Fibroblast of skin of back (primary cell): Measurements from ENCODE around the gene COTL1.
A peak's percentile ranks its signal among the peaks of the same experiment; 100 is the strongest.

ENCODE experiments used
- DNase-seq: peaks from one replicate; pipeline ENCODE4 v3.0.0-alpha.2; 2013

The COTL1 gene

DNA sequence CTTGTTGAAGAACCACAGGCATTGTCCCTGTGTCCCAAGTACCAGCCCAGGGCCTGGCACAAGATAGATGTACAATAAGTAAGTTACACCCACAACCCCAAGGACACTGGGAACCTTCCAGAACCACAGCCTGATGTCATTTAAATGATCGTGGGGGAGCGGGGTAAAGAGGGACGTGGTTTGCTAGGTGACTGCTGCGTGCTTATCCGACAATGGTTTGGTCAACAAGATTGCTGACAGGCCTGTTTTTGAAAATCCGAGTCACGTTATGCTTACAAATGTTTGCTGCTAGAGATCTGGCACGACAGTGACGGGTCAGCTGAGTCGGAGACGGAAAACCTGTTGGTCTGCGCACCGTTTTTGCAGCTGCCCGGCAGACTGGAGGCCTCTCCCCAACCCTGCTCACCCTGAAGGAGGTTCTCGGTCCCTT, 22.8 kb downstream of the COTL1 start:
- DNase-seq = no peak

DNA sequence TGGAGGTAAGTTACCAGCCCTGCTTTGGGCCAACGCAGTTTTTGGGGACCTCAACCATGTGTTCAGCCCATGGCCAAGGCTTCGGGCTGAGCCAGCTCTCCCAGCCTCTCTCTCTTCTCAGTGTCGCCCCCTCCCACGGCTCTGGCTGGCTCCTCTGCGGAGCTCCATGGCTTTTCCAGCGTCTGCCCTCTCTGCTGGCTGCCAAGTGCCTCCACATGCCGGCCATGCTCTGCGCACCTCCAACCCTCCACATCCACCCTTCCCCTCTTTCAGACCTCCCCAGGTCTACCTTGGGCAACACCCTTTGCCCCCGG, 23.2 kb downstream of the COTL1 start:
- no peak for DNase-seq

DNA sequence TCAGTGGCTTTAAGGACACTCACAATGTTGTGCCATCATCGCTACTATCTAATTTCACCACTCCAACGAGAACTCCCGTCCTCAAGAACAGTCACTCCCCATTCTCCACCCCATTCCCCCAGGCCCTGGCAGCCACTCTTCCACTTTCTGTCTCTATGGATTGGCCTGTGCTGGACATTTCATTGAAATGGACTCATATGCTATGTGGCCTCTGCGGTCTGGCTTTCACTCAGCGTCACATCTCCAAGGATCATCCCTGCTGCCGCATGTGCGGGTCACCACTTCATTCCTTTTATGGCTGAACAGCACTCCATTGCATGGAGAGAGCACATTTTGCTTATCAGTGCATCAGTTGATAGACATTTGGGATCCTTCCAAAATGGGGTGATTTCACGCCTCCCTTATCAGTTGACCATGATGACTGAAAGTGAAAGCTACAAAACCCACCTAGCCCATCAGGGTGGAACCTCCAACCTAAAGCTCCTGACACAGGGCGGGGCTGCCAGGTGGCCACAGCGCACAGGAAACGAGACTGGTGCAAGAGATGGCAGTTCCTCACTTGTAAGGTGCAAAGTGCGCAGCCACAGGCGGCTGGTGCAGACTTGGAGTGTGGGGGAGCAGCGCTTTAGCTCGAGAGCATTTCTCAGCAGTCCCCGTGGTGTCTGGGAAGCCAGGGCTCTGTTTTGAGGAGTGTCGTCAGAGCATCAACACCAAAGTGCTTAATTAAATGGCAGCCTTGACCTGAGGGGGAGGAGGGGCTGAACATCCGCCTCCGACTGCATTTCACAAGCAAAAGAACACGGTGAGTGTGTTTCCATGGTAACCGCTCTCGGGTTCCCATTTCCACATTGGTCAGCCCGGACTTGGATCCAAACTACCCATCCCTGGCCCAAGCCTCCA, 23.8 kb downstream of the COTL1 start:
- DNase-seq = no peak

DNA sequence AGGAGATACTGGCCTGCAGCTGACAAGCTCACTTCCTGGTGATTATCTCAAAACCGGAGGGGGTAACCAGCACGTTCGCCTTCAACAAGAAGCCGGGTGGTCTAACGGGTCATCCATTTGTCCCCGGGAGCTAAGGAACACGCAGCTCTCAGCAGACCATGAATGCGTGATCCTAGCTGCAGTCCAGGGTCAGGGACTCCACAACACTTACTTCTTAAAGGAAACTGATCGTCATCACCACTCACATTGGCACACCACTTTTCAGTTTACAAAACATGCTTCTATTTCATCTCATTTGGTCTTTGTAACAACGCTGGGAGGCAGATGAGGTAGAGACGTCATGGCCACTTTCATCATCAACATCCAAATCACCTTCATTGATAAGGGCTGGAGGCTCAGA, 25.2 kb downstream of the COTL1 start:
- no peak for DNase-seq

DNA sequence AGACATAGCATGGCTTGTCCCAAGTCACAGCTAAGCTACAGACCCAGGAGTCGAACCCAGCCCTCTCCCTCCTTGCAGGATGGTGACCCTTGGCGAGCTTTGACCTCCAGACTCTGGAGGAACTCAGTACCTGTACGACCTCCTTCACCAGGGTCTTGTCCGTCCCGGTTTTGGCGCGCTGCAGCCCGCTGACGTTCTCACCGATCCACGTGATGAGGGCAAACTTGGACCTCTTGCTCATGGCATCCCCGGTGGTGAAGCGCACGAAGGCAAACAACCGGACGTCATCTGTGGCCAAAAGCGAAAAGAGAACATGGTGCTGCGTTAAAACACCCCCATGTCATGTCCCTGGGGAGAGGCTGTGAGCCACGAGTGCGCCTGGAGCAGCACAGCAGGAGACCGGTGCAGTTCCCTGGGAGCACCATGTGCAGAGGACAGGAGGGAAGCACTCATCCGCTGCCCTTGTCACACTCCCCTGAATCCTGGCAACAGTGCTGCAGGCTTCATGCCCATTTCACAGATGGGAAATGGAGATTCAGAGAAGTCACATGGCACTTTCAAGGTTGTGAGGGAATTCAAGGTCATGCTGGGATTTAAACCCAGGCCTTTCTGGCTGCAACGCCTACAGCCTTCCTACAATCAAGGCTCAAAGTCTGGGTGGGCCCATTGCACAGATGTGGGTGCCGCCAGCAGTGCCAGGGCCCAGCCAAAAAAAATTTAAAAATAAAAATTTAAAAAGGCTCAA, 27.7 kb downstream of the COTL1 start:
- no peak for DNase-seq

DNA sequence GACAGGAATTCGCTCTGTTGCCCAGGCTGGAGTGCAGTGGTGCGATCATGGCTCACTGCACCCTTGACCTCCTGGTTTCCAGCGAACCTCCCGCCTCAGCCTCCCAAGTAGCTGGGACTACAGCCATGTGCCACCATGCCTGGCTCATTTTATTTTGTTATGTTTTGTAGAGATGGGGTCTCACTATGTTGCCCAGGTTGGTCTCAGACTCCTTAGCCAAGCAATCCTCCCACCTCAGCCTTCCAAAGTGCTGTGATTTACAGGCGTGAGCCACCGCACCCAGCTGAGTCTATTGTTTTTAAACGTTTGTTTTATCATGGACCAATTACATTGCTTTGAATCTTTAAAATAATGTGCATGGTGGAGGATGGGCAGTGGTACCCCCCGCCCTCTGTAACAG, 28.9 kb downstream of the COTL1 start:
- no peak for DNase-seq

DNA sequence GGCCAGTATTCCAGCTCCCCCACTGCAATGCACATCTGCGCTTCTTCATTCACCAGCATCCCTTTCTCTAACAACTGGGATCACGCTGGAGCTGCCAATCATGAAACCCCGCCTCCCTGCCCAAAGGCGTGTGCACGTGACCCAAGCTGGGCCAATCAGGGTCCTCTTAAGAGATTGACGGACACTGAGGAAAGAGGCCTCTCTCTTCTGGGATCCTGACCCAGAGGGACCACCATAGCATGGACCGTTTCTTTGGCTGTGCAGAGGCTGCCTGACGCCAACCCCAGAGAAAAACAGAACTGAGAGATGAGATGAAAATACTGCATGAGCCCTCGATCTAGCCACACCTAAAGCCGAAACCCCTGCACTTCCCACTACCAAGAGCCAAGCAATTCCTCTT, 32.0 kb downstream of the COTL1 start:
- no peak for DNase-seq

DNA sequence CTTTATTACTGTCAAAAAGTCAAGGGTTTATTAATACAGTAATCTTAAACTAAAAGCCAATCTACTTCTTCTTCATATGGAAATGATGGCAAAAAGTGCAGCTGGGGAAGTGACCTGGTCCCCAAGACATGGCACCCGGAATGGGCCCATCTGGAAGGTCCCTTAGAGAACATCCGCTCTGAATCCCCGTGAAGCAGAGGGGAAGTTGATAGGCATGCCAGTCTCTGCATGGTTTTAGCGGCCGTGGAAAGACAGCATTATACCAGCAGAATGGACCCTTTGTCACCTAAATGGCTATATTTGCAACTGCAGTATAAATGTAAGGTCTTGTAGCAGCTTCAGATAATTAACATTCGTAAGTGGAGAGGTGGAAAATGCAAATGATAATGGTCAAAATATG, 32.4 kb downstream of the COTL1 start:
- no peak for DNase-seq

DNA sequence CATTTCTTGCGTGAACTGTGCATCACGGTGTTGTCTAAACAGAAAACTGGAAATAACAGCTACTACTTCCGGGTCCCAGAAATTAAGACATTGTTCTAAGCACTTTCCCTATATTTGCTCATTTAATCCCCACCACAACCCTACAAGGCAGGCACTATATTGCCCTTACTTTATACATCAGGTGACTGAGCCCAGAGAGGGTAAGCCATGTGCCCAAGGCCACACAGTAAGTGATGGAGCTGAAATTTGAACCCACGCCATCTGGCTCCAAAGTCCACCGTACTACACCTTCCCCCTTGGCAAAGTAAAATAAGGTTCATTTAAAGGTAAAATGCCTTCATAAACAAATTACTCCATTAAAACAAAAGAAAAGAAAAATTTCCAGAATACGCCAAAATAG, 33.2 kb downstream of the COTL1 start:
- no peak for DNase-seq

DNA sequence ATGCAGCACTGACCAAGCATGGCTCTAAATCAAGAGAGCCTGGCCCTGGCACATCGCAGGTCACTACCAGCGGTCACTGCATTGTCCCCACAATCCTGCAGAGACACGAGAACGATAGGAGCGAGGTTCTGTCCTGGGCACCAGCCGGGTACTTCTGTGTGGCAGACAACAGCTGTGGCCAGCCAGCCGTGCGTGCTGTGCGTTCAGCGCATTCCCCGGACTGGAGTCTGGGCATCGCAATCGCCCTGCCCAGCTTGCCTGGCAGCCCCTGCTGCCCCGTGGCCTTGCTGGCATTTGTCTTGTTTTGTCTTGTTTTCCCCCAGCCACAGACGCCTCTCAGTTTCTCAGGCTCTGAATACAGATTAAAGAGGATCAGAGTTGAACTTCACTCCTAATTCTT, 33.9 kb downstream of the COTL1 start:
- DNase-seq = no peak

DNA sequence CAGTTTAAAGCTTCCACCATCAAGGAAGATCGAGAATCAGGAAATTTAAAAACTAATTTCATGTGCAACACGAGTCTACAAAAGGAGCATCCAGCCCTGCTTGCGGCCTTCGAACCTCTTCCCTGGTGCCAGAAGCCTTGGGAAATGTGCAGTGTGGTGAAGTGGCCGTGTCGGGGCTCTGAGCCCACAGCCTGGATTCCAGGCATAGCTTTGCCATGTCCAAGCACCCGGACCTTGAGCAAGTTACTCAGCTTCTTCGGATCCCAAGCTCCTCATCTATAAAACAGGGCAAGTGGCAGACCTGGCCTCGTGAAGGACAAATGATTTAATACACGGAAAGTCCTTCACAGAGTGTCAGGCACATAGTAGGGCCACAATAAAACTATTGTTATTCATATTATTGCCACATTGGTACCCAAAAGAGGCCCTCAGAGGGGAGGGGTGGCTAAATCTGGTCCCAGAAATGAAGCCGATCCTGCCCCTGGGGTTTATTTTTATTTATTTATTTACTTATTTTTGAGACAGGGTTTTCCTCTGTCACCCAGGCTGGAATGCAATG, 34.8 kb downstream of the COTL1 start:
- peak; percentile 84 for DNase-seq

DNA sequence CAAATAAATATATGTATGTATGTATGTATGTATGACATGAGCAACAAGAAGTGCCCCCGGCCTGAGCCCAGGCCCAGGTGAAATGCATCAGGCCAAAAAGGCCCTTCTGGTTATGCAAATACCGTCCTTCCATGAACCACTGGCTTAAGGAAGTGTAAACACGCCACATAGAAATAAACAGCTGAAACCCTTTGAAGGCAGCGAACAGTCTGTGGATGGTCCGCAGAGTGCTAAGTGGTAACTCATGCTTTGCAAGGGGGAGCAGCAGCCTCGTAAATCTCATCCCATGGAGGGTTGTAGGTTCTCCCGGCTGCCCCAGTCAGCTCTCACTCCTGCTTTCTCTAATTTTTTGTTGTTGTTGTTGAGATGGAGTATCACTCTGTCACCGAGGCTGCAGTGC, 36.7 kb downstream of the COTL1 start:
- no peak for DNase-seq

DNA sequence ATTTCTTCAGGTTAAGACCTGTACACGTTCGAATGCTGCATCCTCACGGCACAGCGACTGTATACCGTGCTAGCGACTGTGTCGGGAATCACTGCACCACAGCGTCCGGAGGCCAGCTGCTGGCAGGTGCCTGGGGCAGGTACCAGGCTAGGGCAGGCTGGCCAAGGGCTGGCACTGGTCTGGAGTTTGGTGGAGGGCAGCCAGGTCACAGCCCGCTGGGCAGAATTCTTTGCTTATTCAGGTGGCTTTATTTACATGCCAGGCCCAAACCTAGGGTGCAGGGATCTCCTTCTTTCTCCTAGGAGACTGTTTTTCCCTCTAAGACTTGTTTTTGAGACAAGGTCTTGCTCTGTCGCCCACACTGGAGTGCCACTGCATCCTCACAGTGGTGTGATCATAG, 37.9 kb downstream of the COTL1 start:
- DNase-seq = no peak

DNA sequence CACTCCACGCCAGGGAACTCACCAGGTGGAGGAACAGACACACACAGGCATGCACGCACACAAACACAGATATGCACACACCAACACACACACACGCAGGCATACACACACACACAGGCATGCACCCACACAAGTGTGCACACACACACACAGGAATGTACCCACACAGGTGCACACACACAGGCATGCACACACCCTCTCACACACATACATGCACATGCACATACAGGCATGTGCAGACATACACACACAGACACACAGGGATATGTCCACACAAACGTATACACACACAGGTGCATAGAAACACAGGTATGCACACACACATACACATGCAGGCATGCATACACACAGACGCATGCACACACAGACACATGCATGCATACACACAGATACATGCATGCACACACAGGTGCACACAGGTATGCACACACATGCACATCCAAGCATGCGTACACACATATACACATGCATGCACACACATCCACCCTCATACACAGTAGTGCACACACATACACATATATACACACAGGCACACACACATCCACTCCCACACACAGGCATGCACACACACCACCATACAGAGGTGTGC, 39.2 kb downstream of the COTL1 start:
- DNase-seq = no peak

DNA sequence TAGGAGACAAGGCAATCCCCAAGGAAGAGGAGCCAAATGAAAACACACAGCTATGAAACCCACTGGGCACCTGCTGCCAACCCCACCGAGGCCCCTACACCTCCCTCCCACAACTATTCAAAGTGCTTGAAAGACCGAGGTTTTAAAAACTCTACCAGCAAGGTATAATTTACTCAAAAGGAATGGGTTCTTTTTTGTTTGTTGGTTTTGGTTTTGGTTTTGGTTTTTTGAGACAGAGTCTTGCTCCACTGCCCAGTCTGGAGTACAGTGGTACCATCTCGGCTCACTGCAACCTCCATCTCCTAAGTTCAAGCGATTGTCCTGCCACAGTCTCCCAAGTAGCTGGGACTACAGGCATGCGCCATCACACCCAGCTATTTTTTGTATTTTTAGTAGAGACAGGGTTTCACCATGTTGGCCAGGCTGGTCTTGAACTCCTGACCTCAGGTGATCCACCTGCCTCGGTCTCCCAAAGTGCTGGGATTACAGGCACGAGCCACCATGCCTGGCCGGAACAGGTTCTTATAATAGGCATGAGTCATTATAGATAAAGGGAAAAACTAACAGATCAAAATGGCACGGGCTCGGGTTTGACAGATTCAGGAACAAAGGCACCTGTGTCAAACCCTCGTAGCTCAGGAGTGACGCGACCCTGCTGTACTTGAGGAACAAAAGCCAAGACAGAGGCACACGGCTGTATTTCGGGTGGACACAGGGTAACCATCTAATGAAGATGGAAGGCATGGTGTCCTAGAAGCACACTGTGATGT, 40.7 kb downstream of the COTL1 start:
- no peak for DNase-seq

DNA sequence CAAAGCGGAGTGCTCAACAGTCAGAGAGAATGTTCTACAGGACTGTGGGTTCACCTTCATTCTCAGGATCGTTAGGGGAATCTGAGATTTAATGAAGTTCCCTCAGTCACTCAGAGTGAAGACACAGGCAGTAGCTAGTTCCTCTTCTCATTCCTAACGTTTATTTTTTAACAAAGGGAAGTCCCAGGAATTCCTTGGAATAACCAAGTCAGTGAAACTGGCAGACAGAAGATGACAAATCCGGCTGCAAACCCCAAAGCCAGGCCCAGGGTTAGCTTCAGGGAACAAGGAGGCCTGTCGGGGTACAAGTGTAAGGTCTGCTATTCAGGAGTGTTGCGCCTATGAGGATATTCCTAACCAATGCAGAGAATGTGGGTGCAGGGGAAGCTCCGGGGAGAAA, 42.0 kb downstream of the COTL1 start:
- DNase-seq = no peak

DNA sequence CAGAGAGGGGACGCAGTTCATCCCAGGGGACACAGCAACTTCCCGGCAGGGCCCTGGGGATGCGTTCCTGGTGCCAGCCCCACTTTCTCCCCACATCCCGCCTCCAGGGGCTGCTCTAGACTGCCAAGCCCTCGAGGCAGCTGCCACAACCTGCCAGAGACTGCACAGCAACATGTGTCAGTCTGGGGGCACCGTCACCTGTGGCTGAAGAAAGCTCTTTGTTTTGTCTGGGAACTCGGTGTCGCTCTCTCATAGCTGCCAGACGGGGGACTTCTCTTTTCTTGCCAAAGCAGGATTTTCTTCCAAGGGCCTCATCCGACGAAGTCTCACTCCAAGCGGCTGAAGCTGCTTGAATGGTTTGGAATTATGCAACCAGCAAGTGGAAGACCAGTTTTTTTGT, 43.7 kb downstream of the COTL1 start:
- no peak for DNase-seq

DNA sequence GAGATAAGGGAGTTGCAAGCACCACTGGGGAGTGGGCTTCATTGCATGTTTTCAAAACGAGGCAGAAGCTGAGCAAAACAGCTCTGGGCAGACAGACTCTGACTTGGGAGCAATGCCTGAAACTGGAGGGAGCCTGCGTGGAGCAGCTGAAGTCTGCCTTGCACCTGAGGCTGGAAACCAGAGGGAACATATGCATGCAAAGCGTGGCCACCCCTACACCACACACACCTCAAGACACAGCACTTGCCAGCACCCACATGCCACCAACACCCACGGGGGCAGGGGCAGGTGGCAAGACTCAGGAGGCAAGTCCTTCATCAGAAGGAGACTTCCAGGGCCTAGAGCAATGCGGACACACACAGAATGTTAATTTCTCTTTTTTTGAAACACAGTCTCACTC, 45.8 kb downstream of the COTL1 start:
- no peak for DNase-seq

DNA sequence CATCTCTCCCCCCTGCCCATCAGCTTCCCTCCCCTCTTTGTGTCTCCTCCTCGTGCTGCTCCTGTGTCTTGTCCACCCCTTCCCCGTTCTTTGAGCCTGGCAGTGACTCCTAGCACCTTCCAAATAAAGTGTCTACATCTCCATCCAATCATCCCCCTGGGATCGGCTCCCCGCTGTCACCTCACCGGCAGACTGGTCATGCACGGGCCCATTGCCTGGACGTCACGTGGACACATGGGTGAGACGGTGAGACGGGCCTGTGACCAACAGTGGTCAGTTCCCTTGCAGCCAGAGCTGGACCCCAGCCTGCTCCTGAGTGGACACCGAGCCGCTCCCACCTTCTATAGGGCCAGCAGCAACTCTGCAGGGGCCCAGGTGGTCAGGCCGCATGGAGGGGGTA, 46.4 kb downstream of the COTL1 start:
- no peak for DNase-seq

DNA sequence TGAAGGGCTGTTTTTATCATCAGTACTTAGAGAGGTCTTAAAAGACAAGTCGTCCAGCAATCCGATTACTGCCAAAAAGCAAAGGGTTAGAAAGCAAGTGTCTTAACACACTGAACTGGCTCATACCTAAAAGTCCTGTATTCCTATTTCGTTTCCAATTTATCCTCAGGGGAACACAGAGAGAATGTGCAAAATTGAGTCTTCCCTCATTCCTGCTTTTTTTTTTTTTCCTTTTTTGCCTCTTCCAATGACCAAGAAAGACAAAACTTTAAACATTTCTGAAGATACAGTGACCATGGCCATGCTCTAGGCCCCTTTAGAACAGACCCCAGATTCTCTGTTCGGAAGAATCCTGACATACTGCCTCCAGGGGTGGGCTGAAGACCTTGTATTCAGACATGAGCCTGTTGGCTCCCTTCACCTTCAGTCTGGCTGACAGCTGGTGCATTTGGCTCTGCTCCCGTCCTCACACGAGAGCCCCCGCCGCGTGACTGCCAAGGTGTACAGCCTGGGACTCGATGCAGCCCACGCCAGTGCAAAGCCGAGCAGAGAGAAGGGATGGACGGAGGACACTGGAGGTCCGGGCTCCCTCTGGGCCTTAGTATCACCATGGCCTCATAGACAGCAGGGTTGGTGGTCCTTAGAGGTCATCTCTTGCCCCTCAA, 47.0 kb downstream of the COTL1 start:
- DNase-seq = no peak

DNA sequence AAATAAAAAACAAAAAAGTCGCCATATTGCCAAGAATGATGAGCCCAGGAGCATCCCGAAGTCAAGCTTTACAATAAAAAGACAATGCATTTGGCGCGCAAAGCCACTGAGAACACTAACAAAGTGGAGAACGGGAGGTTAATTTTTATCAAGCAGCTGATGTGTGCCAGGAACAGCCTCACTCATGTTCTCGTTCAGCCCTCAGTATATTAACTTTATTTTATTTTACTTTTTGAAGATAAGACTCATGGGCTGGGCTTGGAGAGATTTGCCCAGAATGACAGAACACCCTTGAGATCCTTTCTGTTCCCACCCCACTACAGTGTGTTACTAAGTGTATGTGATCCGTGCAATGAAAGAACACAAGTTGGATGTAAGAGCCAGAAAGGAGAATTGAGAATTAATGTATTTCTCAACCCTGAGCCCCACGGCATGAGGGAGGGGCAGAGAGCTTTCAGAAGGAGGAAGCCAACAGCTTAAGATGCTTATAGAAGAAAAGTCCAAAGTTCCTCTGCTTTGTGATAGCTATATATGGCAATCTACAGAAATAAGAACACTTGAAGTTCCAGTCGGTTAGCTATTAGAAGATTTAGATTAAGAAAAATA, 48.4 kb downstream of the COTL1 start:
- no peak for DNase-seq

DNA sequence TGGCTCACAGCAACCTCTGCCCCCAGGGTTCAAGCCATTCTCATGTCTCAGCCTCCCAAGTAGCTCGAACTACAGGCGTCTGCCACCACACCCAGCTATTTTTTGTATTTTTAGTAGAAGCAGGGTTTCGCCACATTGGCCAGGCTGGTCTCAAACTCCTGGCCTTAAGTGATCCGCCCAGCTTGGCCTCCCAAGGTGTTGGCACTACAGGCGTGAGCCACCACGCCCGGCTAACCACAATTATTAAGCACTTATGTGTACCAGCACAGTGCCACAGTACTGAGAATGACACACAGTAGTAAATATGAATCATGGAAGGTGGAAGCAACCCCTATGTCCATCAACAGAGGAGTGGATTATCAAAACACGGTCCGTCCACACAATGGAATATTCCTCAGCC, 49.8 kb downstream of the COTL1 start:
- DNase-seq = no peak
